GM21528 (cell line): Measurements from ENCODE around the gene NFIB.

Experiments used
- ATAC-seq: cut with Tn5 transposase; IDR thresholded peaks from one replicate; pipeline ENCODE4 v1.9.1; 2021; ENCODE audit warnings: mild to moderate bottlenecking, moderate library complexity; ENCODE audit not compliant: unreplicated experiment, low FRiP score

Gene NFIB

DNA sequence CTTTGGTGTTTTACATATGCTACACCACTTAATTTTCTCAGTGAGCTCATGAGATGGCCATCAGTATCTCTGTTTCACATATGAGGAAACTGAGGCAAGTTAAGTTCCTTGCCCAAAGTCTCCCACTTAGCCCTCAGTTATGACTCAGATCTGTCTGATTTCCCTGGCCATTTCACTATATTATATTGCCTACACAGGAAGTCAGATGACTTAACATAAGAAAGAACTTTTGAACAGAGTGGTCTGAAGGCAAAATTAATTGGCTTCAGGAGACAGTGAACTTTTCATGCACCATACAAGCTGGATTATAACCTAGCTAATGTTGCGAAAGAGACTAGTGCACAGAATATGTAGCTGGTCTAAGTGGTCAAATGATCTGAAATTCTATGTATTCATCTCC is 221.6 kb downstream of the NFIB start:
- ATAC-seq: no peak

- ATAC-seq: no peak
Measured at GRCh38 chr9:14089051-14089803, 224.7 kb downstream of the NFIB start.

- ATAC-seq: no peak
Measured at GRCh38 chr9:14087576-14087975, 226.4 kb downstream of the NFIB start.

DNA sequence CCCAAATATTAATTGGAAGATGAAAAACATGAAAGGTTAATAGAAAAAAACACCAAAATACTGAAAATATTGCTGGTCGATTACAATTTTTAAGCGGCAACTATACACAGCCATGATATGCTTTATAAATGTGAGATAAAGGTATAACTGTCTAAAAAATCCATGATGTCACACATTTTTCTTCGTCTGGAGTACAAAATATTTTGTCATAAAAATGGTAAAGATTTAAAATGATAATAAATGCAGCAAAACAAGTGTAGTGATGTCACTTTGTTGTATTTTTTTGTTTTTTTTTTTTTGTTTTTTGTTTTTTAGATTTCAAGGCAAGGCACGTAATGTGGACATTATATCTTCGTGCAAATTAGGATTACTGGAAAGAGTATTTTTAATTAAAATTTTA is 227.4 kb downstream of the NFIB start:
- no peak for ATAC-seq

- ATAC-seq: no peak
Measured at GRCh38 chr9:14085810-14086209, 228.1 kb downstream of the NFIB start.

DNA sequence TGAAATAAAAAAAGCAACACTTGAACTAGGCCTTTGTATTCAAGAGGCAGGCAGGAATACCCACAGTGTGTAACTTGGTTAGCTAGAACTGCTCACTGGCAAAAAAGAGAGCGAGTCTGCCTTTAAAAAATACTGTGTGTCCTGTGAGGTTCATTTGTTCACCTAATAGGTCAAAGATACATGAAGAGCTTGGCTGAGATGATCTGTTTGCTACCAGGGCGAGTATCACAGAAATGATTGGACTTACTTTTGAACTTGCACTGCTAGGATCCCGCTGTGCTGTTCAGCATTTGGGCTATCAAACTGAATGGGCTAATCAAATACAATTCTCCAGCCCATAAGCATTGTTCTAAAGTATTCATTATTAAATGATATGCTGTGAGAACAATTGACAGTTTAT is 229.1 kb downstream of the NFIB start:
- no peak for ATAC-seq

GRCh38 chr9:14083366-14083765 is 230.6 kb downstream of the NFIB start:
- no peak for ATAC-seq

- ATAC-seq: no peak
Measured at GRCh38 chr9:14082732-14083131, 231.2 kb downstream of the NFIB start.

- no peak for ATAC-seq
Measured at GRCh38 chr9:14081745-14082144, 232.2 kb downstream of the NFIB start.

DNA sequence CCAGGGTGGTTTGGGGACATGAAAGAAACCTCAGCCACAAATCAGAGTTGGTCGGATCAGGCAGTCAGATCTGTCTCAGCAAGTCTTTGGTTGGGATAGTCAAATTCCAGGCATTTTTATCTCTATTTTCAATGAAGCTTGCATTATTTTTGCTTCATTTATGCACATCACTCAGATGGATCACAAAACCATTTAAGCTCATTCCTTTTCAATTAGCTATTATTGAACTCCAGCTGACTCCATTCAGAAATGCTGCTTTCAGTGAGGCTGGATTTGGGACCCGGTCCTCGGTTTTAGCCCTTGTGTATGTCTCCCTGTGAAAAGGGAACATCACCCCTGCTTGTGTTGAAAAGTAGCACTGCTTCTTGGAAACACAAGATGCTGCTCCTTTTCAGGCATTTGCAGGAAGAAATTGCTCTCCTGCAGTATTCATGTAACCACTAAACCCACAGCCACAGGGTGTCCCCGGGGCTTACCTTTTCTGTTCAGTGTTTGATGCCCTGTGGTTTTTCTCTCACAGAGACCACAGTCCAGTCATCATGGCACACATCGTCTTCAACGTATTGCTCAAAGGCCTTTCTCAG is 232.9 kb downstream of the NFIB start:
- no peak for ATAC-seq

GRCh38 chr9:14079440-14079839 is 234.5 kb downstream of the NFIB start:
- no peak for ATAC-seq

GRCh38 chr9:14077672-14078071 is 236.3 kb downstream of the NFIB start:
- ATAC-seq: no peak

DNA sequence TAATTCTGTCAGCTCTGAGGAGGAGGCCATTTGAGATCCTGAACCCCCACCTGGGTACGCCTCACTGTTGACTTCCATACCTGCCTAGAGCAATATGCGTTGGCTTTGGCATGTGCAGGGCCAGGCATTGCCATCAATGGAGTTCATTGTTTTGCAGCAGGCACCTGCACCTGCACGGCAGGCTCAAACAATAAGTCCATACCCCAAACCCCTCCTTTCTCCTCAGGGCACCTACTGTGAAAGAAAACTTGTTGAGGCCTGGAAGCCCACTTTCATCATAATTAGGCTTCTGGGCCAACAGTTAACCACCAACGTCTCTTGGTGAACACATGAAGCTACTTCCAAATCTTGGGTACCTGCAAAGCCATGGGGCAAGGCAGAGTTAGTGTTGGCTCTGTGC is 238.7 kb downstream of the NFIB start:
- no peak for ATAC-seq

DNA sequence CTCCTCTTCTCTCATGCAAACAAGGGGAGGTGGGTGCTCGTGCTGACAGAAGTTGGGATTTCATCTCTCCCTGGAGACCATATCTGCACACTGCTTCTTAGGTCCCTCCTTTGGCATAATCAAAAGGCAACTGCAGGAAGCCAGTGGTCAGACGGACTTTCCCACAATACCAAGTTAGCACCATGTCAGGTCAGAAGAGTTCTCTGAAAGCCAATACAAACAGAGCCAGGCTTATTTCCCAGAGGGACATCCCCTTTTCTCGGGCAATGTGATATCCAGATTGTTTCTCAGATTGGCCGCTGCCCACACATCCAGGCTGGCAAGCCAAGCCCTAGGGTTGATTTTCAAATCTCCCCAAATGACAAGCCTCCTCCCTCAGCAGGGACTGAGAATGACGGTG is 241.1 kb downstream of the NFIB start:
- no peak for ATAC-seq

DNA sequence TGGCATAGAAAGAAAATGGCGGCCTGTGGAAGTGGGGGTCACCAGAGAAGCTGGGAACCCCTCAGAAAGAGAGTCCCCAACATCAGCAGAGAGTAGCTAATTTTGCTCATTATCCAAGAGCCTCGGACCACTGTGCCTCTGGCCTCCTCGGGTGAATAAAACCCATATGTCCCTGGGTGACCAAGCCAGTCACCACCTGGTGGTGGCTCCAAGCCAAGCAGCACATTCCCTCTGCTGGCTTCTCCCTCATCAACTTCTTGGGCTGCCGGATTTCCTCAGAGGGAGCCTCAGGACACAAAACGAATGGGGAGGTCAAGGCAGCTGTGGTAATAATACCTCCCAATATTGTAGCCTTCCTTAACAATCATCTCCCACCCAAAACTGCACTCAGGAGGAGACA is 242.5 kb downstream of the NFIB start:
- ATAC-seq: no peak

- ATAC-seq: no peak
Measured at GRCh38 chr9:14068690-14069089, 245.3 kb downstream of the NFIB start.

GRCh38 chr9:14066831-14067230 is 247.1 kb downstream of the NFIB start:
- ATAC-seq: no peak

DNA sequence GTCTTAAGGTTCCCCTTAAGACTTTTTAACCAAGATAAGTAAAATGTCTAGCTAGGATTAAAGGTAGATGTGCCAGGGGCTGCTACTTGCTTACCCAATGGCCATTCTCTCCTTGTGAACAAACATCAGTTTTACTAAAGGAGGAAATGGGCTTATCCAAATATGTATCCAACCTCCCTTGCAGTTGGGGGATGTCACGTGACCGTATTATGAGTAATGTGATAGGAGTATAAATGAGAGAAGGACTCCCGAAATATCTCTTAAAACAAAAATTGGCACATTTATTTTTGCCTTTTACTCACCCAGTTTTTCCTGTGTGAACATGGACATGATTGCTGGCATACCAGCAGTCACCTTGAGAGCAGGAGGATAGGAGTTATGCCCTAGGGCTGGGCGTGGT is 247.9 kb downstream of the NFIB start:
- ATAC-seq: no peak

DNA sequence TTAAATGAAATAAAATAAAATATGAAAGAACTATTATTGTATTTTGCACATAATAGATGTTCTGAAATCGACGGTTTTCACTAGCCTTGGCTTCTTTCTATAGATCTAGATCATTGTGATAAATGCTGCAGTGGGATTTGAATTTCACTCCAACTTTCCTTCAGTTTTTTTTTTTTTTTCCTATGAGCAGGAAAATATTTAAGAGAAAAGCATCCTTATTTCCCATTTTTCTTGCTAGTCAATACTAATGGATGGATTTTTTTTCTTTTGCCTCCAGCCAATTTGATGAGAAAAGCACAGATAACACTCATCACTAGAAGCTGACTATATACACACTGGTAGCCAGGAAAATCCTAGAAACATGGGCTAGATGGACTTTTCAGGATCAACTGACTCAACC is 249.0 kb downstream of the NFIB start:
- ATAC-seq: no peak

GRCh38 chr9:14063756-14064155 is 250.2 kb downstream of the NFIB start:
- ATAC-seq: no peak

- ATAC-seq: no peak
Measured at GRCh38 chr9:14062586-14063221, 251.2 kb downstream of the NFIB start.
